HUES6 (cell line): ENCODE results near the gene KRT33B.

ENCODE experiments used
- H3K27ac ChIP-seq: 2 replicates; pipeline ENCODE4 v1.7.0; 2013; ENCODE audit warnings: low read depth, mild to moderate bottlenecking, low read length, inconsistent platforms
- H3K27me3 ChIP-seq: 2 replicates; pipeline ENCODE4 v1.6.1; 2013; ENCODE audit warnings: low read length; ENCODE audit not compliant: control insufficient read depth, insufficient read depth
- H3K36me3 ChIP-seq: 2 replicates; pipeline ENCODE4 v1.6.1; 2013; ENCODE audit warnings: low read length; ENCODE audit not compliant: control insufficient read depth, insufficient read depth
- H3K4me1 ChIP-seq: 2 replicates; pipeline ENCODE4 v1.6.1; 2013; ENCODE audit warnings: low read length; ENCODE audit not compliant: control insufficient read depth, insufficient read depth
- H3K4me3 ChIP-seq: 2 replicates; pipeline ENCODE4 v1.5.1; 2013; ENCODE audit warnings: low read depth, low read length
- H3K9ac ChIP-seq: one replicate; pipeline ENCODE4 v1.6.1; 2013; ENCODE audit warnings: mild to moderate bottlenecking, low read length
- H3K9me3 ChIP-seq: 2 replicates; pipeline ENCODE4 v1.6.1; 2013; ENCODE audit warnings: low read depth, low read length; ENCODE audit not compliant: control insufficient read depth, insufficient read depth

Gene KRT33B

DNA sequence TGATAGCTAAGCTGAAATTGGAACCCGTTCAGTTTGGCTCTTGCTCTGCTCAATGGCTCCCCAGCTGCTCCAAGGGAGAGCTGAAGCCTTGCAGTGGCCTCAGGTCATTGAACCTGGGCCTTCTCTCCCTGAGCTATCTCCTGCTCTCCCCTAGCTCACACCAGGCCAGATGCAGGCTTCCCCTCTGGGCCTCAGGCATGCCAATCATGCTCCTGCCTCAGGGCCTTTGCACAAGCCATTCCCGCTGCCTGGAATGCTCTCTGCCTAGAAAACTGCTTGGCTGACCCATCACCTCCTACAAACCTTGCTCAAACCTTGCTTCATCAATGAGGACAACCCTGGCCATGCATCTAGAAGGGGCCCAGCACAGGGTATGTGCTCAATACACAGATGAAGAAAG, 37.4 kb downstream of the KRT33B start:
- Histone ChIP-seq H3K4me3 (no peak overlapping the region), H3K27ac (no peak overlapping the region), H3K9ac (no peak overlapping the region), H3K27me3 (no peaks in the 10 kb centered on the region), H3K4me1 (no peaks in the 10 kb centered on the region), H3K9me3 (no peaks in the 10 kb centered on the region), H3K36me3 (no peaks in the 10 kb centered on the region)

DNA sequence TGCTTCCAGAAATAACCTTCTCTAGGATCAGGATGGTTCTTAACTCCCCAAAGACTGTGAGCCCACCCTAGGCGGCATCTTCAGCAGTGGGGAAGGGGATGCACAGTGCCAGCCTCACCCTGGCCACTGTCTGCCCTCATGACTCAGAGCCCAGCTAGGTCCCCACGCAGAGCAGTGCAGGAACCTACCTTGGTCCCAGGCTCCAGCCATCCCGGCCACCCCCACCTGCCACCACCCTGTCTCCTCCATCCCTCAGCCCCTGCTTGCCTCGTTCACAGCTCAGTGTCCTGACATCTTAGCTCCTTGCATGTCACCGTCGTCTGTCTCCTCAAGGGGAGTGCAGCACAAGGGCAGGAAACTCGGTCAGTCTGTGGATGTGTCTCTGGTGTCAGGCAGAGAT, 38.0 kb downstream of the KRT33B start:
- H3K36me3 ChIP-seq, result no peaks in the 10 kb centered on the region
- H3K4me1 ChIP-seq, result no peaks in the 10 kb centered on the region
- no peaks in the 10 kb centered on the region for H3K9me3 ChIP-seq
- H3K4me3 ChIP-seq, result no peak overlapping the region
- H3K27ac ChIP-seq, result no peak overlapping the region
- H3K27me3 ChIP-seq, result no peaks in the 10 kb centered on the region
- no peak overlapping the region for H3K9ac ChIP-seq

DNA sequence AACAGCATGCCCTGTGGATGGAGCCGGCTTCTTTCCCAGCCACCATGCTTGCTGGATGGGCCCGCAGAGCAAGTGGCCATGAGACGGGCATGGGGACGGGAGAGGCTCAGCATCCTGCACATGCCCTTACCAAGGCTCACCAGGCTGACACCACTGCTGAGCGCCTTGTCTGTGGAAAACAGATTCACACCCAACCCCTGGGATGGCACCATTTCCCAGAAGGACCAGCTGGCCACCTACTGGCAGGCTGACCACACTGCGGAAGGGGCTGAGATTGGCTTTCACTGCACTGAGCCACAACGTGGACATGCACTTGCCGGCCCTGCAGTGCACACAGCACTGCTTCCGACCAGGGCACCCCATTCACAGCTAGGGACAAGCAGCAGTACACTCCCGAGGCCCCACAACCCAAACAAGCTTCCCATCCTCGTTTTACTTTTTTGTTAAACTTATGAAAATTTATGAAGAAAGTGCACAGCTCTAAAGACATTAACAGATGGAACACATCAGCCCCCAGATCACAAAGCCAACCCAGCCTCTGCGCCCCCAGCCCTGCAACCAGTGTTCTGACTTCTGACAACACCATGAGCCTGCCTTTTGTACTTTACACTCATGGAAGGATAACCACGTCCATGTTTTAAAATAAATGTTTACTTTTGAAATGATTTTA, 40.2 kb downstream of the KRT33B start:
- no peak overlapping the region for H3K9ac ChIP-seq
- H3K4me3 ChIP-seq, result no peak overlapping the region
- H3K4me1 ChIP-seq, result no peaks in the 10 kb centered on the region
- no peak overlapping the region for H3K27ac ChIP-seq
- H3K36me3 ChIP-seq, result no peaks in the 10 kb centered on the region
- no peaks in the 10 kb centered on the region for H3K27me3 ChIP-seq
- no peaks in the 10 kb centered on the region for H3K9me3 ChIP-seq

DNA sequence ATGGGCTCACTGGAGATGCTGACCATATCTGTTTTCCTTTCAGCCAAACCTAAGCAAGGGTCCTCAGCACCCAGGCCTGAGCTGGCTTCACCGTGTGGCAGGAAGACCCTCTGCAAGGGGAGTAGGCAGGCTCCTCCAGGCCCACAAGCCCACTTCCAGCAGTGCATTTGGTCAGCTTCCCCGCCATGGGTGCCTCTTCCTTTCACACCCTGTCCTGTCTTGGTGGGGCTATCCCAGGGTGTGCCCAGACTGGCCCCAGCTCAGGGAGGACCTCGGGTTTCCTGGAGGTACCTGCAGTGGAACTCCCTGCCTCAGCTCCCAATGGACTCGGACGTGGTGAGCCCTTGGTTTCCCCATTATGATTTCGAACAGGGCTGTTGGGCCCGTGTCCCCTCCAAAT, 41.4 kb downstream of the KRT33B start:
- Histone ChIP-seq H3K9me3 (no peaks in the 10 kb centered on the region), H3K36me3 (no peaks in the 10 kb centered on the region), H3K9ac (no peak overlapping the region), H3K27ac (no peak overlapping the region), H3K4me1 (no peaks in the 10 kb centered on the region), H3K27me3 (no peaks in the 10 kb centered on the region), H3K4me3 (no peak overlapping the region)

DNA sequence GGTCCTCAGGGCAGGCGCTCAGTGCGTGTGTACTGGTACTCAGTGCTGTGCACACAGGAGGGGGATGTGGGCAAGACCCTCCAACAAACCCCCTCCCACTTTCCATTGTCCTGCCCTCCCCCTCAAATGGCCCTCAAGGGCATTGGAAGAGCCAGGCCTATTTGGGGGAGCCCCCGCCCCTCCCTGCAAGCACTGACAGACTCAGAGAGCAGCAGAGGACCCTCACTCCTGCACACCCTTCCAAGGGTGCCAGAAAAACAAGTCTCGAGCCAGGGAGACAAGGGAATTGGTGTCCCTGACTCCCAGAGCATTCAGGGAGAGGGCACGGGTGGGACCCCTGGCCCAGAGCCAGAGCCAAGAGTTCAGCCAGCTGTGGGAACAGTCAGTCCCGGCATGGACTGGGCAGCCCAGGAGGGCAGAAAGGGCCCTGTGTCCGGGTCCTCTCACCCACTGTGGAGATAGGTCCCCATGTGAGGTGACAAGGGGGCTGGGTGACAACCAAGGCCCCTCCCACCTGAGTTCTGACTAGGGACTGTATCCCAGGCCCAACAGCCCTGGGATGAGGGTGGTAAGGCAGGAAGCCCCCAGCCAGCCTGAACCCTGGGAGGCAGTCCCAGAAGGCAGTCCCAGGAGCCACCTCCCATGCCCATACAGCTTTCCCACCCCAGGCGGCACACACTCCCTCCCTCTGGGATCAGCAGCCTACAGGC, 42.0 kb downstream of the KRT33B start:
- H3K9me3 ChIP-seq, result no peaks in the 10 kb centered on the region
- H3K9ac ChIP-seq, result no peak overlapping the region
- H3K4me1 ChIP-seq, result no peaks in the 10 kb centered on the region
- H3K27ac ChIP-seq, result no peak overlapping the region
- no peaks in the 10 kb centered on the region for H3K36me3 ChIP-seq
- no peak overlapping the region for H3K4me3 ChIP-seq
- no peaks in the 10 kb centered on the region for H3K27me3 ChIP-seq

DNA sequence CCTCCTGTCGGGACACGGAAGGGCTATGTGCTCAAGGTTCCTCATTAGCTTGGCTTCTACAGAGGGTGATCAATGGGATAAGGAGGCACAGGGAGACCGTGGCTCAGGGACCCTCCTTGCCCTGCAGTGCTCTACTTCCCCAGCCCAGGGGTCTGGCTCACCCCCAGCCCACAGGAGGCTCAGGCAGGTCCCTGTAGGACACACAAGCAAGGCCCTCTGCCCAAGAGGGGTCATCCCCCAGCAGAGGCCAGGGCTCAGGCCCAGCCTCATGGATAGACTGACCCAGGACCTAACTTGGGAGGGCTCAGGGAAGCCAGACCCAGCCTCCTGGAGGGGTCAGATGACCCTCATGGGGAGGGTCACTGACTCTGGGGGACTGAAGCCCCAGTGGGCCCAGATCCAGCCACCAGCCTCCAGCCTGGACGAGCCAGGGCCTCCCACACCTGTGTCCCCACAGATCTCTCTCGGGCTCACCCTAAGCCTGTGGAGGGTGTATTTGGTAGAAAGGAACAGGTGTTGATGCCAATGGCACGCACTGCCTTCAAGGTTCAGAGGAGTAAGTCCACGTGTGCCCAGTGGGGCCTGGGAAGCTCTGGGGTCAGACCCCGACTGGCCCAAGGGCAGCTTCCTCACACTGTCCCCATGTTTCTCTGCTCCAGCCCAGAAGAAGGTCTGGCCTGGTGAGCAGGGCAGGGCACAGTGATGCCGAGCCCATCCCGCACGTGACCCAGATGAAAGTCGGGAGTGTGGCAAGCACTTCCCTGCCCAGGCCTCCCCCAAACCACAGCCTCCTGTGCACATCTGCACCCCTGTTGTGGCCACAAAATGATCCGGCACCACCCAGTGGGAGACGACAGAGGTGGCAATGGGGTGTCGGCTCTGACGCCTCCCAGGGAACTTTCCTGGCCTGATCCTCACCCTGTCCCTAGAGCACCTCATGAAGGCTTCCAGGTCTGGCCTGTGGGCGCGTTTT, 43.2 kb downstream of the KRT33B start:
- Histone ChIP-seq H3K4me3 (no peak overlapping the region), H3K4me1 (no peaks in the 10 kb centered on the region), H3K9ac (no peak overlapping the region), H3K27ac (no peak overlapping the region), H3K9me3 (no peaks in the 10 kb centered on the region), H3K36me3 (no peaks in the 10 kb centered on the region), H3K27me3 (no peaks in the 10 kb centered on the region)

DNA sequence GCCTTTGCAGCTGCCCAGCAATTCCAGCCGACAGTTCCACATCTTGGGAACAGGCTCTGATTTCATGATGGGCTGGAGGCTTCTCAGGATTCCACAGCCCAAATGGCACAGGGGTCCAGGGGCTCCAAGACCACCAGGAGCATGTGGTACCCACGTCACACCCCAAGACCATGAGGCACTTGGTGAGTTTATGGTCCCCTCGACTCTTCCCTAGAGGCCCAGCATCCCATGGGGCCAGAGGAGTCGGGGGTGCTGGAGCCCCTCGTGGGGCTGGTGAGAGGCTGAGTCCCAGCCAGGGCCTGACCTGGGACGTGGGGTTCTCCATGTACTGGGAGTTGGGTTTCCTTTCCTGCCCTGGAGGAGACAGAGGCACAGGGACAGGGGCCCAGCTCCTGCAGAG, 44.0 kb downstream of the KRT33B start:
- Histone ChIP-seq H3K4me3 (no peak overlapping the region), H3K9me3 (0 out of 2 replicates have a peak, but pooled peaks cover 1% of the 10 kb centered on the region), H3K27ac (no peak overlapping the region), H3K36me3 (no peaks in the 10 kb centered on the region), H3K4me1 (no peaks in the 10 kb centered on the region), H3K9ac (no peak overlapping the region), H3K27me3 (no peaks in the 10 kb centered on the region)

DNA sequence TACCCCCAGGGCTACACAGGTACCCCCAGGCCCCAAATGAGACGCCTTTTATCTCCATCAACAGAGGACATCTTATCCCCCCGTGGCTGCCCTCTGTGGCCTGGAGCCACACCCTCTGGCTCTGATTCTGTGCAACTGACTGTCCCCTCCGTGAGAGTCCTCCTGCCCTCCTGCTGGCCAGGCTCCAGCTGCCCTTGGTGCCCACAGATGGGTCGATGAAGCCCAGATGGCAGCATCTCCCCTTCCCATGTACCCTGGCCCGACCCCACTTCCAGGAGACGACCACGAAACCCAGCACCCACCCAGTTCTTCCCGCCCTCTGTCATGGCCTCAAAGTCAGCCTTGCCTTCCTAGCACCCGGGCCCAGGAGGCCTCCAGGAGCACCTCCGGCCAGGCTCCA, 44.5 kb downstream of the KRT33B start:
- H3K9ac ChIP-seq, result no peak overlapping the region
- H3K27me3 ChIP-seq, result no peaks in the 10 kb centered on the region
- no peak overlapping the region for H3K27ac ChIP-seq
- 0 out of 2 replicates have a peak, but pooled peaks cover 3% of the 10 kb centered on the region for H3K9me3 ChIP-seq
- H3K36me3 ChIP-seq, result no peaks in the 10 kb centered on the region
- H3K4me3 ChIP-seq, result no peak overlapping the region
- no peaks in the 10 kb centered on the region for H3K4me1 ChIP-seq

DNA sequence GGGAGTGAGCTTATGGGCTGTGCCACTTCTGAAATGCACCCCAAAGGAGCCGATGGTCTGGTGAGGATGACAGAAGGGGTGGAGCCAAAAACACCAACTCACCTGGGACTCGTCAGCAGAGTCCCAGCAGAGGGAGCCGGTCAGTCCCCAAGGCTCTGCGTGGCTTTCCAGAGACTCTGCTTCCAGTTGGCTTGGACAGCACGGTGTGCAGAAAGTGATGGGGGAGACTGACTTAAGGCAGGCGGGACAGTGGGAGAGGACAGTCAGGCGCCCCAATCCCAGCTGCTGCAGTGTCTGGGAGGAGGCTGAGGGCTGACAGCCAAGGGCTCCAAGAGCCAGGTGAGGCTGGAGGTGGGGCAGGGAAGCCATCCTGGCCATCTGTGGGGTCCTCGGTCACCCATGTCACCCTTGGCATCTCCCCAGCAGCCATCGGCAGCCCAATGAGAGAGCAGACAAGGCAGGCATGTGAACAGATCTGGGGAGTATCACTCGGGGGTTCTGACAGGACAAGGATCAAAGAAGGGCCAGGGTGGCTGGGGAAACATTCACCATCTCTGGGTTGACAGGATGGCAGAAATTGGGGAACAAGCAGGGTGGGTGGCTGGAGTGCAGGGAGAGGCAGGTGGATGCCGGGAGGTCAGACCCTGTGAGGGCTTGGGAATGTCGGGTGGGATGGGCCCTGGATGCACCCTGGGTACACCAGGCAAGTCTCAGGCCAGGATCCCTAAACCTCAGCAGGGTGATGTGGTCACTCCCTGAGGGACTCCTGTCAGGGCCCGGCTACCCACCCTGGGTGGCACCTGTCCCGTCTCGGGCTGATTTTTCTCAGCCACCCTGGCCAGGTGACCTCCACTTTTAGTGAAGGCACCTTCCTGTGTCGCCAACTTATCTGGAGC, 45.2 kb downstream of the KRT33B start:
- H3K9me3 ChIP-seq, result 0 out of 2 replicates have a peak, but pooled peaks cover 3% of the 10 kb centered on the region
- H3K27me3 ChIP-seq, result no peaks in the 10 kb centered on the region
- H3K4me1 ChIP-seq, result no peaks in the 10 kb centered on the region
- H3K36me3 ChIP-seq, result no peaks in the 10 kb centered on the region
- no peak overlapping the region for H3K4me3 ChIP-seq
- H3K27ac ChIP-seq, result no peak overlapping the region
- H3K9ac ChIP-seq, result no peak overlapping the region
